Measurements from ENCODE around the gene ZNF580.

Gene ZNF580

DNA sequence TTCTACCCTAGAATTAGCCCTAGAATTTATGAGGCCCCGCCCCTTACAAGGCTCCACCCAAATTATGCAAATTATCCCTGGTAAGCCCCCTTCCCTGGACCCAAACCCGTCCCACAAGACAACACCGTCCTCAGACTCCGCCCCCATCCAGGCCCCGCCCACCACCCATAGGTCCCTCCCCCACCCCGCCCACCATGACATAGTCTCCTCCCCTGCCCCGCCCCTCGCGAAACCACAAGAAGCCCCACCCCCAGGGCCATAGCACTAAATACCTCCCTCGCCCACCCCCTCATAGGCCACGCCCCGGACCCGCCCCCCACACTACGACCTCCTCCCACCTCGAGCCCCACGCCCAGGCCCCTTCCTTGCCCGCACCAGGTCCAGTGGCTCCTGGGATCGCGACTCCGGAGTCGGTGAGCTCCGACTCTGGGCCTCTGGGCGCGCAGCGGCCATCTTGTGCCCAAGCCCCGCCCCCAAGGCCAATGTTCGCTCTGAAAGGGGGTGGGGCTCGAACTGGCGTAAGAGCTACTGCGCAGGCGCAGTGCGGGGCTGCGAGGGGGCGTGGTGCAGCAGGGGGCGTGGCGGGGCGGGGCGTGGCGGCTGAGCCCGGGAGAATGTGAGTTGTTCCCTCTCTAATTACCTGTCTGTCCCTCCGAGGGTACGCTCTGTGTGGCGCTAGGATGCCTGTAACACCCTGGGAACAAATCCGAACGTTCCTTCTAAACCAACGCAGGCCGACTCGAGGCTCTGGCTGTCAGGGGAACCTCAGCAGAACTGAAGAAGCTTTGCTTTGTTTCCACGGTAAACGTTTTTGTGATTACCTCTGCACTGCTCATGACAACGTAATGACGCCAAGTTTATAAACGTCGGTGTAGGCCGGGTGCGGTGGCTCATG, 16.4 kb upstream of the ZNF580 start, which contains the start of gene ZNF784:
ZNF784 (minus strand) TSS at position 458 of the 895 bp plus-strand sequence; CDS start at position 453, 5 bp downstream.
- peak; percentile 93 for DNase-seq (ENCODE audit: low spot score)

DNA sequence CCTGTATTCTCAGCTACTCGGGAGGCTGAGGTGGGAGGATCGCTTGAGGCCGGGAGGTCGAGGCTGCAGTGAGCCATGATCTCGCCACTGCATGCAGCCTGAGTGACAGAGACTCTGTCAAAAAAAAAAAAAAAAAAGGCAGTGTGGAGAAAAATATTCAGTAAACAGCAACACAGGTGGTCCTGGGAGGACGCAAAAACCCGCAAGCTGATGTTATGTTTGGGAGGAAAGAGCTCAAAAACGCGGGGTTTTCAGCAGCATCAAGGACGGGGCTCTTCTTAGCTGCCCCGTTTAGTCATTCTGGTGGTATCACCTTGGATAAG, 15.8 kb upstream of the ZNF580 start:
- no peak for DNase-seq (ENCODE audit: low spot score)

DNA sequence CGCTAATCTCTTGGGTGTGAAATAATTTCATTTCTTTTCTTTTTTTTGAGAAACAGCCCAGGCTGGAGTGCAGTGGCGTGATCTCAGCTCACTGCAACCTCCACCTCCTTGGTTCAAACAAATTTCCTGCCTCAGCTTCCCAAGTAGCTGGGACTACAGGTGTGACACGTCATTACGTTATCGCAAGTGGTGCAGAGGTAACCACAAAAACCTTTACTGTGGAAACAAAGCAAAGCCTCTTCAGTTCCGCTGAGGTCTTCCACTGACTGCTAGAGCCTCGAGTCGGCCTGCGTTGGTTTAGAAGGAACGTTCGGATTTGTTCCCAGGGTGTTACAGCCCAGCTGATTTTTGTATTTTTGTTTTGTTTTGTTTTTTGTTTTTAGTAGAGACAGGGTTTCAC, 14.5 kb upstream of the ZNF580 start:
- no peak for DNase-seq (ENCODE audit: low spot score)

DNA sequence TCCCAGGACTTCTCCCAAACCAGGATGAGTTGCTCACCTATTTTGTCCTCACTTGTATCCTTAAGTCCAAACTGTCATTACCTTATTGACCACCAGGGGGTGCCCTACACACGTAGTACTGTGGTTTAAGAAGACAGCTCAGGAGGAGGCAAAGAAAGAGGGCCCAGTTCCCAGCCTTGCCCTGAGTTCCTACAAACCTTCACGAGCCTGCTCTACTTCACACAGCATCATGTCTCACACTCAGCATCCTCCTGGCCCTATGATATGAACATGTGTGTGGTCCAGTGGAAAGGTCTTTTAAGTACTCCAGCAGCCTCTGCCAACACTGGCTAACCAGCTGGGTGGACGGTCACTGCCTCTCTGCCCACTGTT, 8.4 kb upstream of the ZNF580 start:
- peak; percentile 91 for DNase-seq (ENCODE audit: low spot score)

DNA sequence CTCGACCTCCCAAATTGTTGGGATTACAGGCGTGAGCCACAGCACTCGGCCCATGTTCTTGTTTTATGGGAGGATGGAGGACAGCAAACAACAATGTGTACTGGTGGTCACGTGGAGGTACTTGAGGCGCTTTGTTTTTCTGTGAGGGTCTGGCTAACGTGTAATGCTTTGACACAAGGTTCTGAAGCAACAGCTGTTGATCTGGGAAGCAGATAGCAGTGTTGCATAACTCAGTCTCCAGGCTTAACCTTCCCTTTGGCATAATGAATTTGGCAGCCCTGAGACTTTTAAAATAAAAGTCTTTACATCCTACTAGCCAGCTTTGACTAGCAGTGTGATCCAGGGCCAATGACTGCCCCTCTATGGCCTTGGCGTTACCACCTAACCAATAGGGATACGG, 6.9 kb upstream of the ZNF580 start:
- DNase-seq (ENCODE audit: low spot score), result no peak

DNA sequence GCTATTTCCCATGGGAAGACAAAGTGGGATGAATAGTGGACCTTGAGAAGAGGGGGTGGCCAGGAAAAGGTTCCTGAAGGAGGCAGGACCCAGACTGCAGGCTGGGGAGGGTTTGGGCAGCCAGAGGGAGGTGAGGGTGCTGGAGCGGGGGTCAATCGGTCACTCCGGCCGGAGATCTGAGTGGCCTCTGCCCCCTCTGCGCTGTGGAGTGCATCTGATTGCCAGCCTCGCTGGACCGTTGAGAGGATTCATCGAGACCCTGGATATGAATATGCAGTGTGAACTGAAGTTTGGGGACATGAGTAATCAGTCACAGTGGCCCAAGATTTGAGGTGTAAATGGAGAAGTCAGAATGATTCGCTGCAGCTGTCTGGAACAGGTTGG, 5.5 kb upstream of the ZNF580 start:
- no peak for DNase-seq (ENCODE audit: low spot score)

DNA sequence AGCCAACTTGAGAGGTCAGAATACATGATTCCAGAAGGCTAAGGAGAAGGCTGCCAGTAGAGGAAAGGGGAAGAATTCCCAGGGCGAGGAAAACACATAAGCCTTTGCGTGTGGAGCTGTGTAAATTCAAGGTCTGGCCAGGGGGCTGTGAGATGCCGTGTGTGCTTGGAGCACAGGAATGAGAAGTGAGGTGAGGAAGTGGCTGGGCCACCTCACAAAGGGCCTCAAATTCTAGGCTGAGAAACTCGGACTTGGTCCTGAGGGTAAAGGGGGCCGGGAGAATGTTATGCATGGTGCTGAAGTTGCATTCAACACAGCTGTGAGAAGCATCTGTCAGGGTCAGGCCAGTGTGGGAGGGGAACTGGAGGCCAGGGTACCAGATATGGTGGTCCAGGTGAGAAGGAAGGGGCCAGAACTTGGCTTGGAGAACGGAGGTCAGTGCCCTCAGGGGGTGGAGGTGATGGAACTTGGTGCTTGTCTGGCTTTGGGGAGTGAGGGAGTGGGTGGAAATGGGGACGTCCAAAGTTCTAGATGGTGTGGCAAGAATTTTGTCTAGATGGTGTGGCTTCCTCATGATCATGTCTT, 4.9 kb upstream of the ZNF580 start:
- no peak for DNase-seq (ENCODE audit: low spot score)

DNA sequence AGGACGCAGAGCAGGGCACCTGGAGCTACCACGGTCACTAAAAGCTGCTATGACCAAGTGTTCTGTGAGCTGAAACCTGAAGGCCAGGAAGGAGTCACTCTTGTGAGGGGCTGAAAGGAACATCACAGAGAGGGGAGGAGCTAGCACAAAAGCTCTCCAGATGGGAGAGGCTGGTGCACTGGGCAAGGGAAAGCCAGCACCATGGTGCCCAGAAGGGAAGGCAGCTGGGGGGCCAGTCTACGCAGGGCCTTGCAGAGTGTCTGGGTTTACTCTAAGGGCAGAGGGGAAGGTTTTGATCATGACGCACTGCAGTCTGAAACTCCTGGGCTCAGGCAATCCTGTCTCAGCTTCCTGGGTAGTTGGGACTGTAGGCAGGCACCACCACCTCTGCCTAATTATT, 4.1 kb upstream of the ZNF580 start:
- no peak for DNase-seq (ENCODE audit: low spot score)

DNA sequence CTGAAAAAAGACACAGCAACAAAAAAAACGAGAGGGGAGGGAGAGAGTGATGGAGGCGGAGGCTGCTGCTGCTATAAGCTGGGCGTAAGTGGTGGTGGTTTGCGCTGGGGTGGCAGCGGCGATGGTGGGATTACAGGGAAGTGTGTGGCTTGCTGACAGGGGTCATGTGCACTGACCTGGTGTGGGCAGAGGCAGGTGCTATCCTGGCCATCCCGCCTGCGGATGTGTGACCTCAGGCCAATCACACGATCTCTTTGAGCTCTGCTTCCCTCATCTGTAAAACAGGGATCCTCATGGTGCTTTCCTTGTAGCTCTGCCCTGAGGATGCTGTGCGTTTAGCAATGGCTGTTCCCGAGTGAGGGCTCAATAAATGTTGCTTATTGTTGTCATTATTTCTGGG, 3.3 kb upstream of the ZNF580 start:
- DNase-seq (ENCODE audit: low spot score), result no peak

DNA sequence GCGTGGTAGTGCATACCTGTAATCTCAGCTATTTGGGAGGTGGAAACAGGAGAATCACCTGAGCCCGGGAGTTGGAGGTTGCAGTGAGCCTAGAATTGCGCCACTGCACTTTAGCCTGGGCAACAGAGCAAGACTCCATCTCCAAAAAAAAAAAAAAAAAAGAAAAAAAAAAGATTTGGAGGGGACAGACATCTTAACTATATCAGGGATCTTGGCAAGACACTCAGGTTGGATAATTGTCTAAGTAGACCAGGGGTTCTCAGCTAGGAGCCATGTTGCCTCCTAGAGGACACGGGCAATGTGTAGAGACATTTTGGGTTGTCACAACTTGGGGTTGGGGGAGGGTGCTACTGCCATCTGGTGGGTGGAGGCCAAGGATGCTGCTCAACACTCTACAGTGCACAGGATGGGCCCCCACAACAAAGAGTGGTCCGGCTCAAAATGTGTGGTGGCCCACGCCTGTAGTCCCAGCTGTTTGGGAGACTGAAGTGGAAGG, 1.9 kb upstream of the ZNF580 start:
- peak; percentile 67 for DNase-seq (ENCODE audit: low spot score)

DNA sequence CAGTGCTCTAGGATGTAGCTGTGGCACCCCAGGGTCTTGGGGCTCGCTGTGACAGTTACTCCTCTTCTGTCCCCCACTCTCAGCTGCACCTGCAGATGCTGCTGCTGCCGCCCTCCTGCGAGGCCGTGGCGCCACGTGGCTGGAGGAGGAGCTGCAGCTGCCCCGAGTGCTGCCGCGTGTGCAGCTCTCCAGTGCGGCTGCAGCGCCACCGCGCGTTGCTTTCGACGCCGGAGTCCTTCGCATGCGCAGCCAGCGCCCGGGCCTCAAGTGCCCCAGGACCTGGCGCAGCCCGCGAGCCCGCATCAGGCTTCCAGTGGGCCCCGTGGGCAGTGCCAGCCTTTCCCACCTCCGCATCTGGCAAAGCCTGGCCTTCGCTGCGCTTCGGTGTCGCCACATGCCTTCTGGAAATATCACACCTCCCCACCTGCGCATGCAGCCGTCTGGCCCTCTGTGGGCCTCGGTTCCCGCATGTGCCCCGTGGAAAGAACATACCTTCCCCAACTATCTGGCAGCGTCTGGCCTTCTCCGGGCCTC, 692 bp upstream of the ZNF580 start:
- DNase-seq (ENCODE audit: low spot score), result peak; percentile 54

DNA sequence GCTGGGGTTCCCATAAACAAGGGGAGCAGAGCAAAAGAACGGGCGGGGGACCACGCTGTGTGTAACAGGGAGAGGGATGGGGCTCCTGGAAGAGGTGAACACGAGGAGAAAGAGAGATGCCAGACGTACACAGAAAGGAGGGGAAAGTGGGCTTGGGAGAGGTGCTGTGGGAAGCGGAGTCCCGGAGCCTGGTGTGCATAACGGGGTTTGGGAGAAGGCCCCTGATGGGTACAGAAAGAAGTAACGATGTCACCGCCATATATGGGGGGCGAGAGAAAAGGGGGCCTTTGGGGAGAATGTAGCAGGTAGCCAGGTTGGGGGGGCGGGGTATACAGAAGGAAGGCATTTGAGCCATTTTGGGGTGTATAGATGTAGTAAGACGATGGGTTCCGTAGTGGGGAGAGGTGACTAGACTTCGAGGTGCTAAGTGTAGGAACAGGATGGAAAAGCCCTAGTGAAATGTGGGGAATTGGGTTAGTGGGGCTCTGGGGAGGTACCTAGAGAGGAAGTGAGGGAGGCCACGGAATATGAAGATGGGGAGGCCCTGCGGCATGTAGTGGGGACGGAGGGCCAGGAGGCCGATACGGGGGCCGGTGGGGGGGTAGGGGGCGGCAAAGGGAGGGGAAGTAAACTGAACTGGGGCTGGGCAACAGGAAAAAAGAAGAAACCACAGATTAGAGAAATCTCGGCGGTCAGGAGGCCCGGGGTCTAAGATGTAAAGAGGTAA, 787 bp downstream of the ZNF580 start:
- peak; percentile 70 for DNase-seq (ENCODE audit: low spot score)

DNA sequence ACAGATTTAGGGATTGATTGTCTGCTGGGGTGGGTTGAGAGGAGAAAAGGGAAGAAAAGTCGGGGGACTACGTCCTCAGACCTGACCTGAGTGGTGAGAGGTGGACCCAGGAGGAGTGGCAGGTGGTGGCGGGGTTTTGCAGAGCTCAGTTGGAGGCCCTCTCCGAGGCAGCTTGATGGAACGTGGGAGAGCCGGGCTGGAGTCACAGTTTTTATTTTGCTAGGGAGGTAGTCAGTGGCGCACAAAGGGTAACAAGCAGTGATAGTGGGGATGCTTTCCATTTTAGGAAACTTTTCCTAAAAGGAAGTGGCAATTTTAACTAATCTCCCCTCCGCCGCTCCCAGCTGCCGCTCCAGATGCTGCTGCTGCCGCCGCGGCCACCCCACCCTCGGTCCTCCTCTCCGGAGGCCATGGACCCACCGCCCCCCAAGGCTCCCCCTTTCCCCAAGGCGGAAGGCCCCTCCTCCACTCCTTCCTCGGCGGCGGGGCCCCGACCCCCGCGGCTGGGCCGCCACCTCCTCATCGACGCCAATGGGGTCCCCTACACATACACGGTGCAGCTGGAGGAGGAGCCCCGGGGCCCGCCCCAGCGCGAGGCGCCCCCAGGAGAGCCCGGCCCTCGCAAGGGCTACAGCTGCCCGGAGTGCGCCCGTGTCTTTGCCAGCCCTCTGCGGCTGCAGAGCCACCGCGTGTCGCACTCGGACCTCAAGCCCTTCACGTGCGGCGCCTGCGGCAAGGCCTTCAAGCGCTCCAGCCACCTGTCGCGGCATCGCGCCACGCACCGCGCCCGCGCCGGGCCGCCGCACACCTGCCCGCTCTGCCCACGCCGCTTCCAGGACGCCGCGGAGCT, 1.6 kb downstream of the ZNF580 start:
- DNase-seq (ENCODE audit: low spot score), result peak; percentile 63

DNA sequence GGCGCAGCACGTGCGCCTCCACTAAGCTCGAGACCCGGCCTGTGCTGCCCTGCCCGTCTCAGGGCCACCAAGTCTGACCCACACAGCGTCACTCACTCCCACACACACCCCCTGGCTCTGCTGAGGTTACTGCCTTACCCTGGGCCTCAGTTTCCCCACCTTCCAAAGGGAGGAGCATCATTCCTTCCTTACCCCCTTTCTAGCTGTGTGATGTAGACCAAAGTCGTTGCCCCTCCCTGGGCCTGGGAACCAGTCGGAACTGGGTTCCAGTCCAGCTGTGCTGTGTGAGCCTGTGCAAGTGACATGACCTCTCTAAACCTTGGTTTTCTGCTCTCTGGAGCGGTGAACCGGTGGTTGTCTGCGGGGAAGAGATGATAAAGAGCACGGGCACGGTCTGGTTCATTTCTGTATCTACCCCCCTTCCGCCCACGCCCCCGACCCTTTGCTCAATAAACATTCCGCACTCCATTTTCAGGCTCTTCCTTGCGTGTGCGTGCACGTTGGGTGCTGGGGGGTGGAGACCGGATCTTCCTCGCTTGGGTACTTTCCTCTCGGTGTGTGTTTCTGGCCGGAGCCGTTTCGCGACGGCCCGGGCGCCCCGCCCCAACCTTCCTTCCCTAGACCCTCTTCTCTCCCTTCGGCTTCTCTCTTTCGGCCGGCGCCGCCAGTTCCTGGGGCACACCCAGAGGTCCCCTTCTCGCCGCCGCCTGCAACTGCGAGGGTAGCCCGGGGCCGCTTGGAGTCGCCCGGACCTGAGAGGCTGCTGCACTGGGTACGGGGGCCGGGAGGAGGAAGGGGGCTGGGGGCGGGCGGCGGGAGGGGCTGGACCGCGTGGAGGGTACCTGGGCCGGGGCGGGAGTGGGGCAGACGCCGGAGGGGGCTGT, 2.4 kb downstream of the ZNF580 start, which contains the start of gene ZNF581:
ZNF581 (plus strand) TSS at position 647 of the 884 bp plus-strand sequence. CDS start 923 bp downstream, outside the sequence.
- DNase-seq (ENCODE audit: low spot score), result peak; percentile 81

DNA sequence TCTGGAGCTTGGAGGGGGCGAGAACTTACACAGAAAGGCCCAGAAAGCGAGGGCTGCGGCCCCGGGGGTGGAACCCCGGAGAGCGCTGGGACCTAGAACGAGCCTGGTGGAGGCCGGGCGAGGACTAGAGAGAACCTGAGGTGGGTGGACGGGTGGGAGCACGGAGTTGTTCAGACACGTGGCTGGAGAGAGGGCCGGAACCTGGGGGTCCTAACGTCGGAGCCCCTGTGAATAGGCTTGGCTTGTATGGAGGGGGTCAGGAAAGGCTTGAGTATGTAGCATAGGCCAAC, 3.0 kb downstream of the ZNF580 start:
- DNase-seq (ENCODE audit: low spot score), result no peak

DNA sequence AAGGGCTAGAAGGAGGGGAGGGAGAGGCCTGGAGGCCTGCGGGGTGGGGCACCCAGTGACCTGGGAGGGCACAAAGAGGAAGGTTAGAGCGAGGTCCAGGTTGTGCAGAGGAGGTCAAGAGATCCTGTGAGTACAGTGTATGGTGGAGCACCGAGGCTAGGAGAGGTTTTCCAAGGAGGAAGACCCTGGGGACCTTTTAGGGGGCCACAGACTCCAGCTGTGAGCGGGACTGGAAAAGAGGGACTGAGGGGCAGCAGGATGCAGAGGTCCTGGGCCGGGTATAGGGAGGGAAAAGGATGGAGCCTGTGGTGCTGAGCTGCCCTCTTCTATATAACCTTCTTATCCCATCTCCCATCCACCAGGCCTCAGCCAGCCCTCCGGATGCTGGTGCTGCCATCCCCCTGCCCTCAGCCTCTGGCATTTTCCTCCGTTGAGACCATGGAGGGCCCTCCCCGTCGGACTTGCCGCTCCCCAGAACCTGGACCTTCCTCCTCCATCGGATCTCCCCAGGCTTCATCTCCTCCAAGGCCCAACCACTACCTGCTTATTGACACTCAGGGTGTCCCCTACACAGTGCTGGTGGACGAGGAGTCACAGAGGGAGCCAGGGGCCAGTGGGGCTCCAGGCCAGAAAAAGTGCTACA, 3.5 kb downstream of the ZNF580 start:
- no peak for DNase-seq (ENCODE audit: low spot score)

DNA sequence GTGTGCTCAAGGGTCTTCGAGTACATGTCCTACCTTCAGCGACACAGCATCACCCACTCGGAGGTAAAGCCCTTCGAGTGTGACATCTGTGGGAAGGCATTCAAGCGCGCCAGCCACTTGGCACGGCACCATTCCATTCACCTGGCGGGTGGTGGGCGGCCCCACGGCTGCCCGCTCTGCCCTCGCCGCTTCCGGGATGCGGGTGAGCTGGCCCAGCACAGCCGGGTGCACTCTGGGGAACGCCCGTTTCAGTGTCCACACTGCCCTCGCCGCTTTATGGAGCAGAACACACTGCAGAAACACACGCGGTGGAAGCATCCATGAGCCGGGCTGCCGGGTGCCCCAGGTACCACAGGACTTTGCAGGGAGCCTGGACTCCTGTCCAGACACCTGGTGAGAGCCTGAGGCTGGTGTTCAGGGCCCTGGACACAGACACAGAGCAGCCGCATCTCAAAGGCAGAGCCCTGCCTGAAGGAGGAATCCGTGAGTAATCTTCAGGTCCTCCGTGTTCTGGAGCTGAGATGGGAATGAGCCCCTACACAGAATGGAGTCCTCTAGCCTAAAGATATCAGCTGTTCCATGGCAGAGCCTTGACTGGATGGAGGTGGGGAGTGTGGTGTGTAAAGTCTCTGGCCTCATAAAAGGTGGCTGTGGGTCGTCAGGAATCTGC, 4.2 kb downstream of the ZNF580 start:
- no peak for DNase-seq (ENCODE audit: low spot score)

DNA sequence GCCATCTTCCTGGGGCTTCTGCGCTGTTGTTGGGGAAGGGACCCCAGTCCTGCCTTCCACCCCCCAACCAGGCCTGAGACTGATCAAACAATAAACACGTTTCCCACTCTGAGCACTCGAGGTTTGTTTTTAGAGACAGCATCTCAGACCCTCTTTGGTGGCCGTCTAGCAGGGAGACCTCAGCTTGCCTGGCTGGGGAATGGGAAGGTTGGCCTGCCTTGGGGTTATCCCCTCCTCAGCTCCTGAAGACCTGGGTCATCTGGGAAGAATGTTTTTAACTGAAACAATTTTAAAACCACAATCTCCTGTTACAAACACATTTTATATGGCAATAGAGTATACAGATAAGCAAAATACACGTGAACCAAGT, 4.7 kb downstream of the ZNF580 start:
- DNase-seq (ENCODE audit: low spot score), result no peak

DNA sequence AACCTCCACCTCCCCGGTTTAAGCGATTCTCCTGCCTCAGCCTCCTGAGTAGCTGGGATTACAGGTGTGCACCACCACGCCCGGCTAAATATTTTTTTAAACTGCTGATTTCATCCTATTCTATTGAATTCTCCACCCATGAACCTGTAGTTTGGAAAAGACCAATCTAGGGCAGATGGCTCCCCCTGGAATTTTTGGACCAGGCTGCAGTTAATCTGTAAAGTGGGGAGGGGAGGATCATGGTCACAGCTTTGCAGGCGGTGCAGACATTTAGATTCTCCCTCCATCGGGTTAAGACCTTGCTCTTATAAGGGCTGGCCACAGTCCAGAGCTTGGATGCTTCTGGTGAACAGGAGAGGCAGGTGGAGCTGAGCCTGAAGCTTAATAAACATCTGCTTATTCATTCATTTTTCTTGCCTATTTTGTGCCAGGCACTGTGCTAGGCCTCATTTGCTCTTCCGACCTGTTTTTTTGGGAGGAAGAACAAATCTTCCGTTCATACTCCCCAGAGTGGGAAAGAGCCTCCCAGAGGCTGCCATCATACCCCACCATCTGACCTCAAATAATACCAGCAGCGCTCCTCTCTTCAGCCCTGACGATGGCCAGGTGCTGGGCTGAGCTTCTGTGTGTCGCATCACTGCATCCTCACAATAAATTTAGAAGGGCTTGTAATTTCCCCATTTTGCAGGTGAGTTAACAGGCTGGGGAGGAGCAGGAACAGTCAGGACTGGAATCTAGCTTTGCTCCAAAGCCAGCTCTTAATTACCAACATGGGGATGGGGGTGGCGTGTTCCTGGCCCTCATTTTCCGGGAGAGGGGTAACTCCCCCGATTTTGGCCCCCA, 6.3 kb downstream of the ZNF580 start:
- DNase-seq (ENCODE audit: low spot score), result no peak

All from SW480 (cell line).